ENCODE data around the gene TP53BP2. TPM values are rescaled to one million over a fixed set of nuclear protein-coding genes. Genes with fewer than 3 reads are reported as not detected.

Gene TP53BP2
- total and polyA plus RNA-seq, 2 donors (not counting 3 experiments of a cell fraction or from before 2014, with no cell fraction given): 21.9 to 51.9 TPM

- no peaks in the 10 kb centered on the region for H3K9me1 ChIP-seq (replicated peaks; ENCODE audit: control insufficient read depth, extremely low read depth, insufficient read depth, low read length)
- no peaks in the 10 kb centered on the region for H3K27me3 ChIP-seq (ENCODE audit: control insufficient read depth in 2 of 2, insufficient read depth in 2 of 2, low read length in 2 of 2)
- FAIRE-seq: no peak
- POLR2A ChIA-PET: no interaction called here
- TF ChIP-seq CTCF (IDR thresholded peaks at IDR 0.05; ENCODE audit: extremely low read depth in 1 of 2, insufficient read depth in 1 of 2, low read depth in 1 of 2, low read length in 2 of 2): no peak
- no peak for TF ChIP-seq JUN (IDR thresholded peaks at IDR 0.05; ENCODE audit: borderline replicate concordance, insufficient read depth, insufficient read length, low read depth)
- TF ChIP-seq MAX (IDR thresholded peaks at IDR 0.05; ENCODE audit: insufficient read depth, insufficient read length): no peak
- no peak for TF ChIP-seq MYC (IDR thresholded peaks at IDR 0.05; ENCODE audit: low read depth, low read length)
- TF ChIP-seq GATA2 (IDR thresholded peaks at IDR 0.05; ENCODE audit: insufficient read depth, insufficient read length, low read depth, low read length): no peak
- no peak for TF ChIP-seq POLR2AphosphoS5 (IDR thresholded peaks at IDR 0.05; ENCODE audit: insufficient read depth, low read depth, low read length)
- TF ChIP-seq POLR2A (IDR thresholded peaks at IDR 0.05; ENCODE audit: low read depth, low read length): no peak
- no peak for TF ChIP-seq FOS (IDR thresholded peaks at IDR 0.05; ENCODE audit: borderline replicate concordance, insufficient read depth, low read length)
- TF ChIP-seq EZH2 (IDR thresholded peaks at IDR 0.05; ENCODE audit: borderline replicate concordance, low read depth, low read length, severe bottlenecking): no peak
- no peaks in the 10 kb centered on the region for H3K9me3 ChIP-seq (replicated peaks; ENCODE audit: control insufficient read depth, insufficient read depth, low read length)
- CTCF ChIA-PET: interaction anchor here (0.9 to 2.5 kb wide), 3 partner anchors 8 to 49 kb away, joined by 3 to 9 read pairs (median 4); no protein-coding TSS in a partner anchor
- no TSS peak for BruUV-seq (replicated peaks)
- H3K9ac ChIP-seq (replicated peaks; ENCODE audit: extremely low read depth, insufficient read depth, low read length): no peak overlapping the region
- intact Hi-C loops (cut with micrococcal nuclease): no loop called here
- H2AFZ ChIP-seq (ENCODE audit: low read depth, low read length): no peak overlapping the region
- peaks cover 15 to 51% of the 10 kb centered on the region in 2 experiments for H3K36me3 ChIP-seq (ENCODE audit: control insufficient read depth in 2 of 2, extremely low read depth in 1 of 2, insufficient read depth in 2 of 2, low read length in 2 of 2)
- no peak overlapping the region for H3K4me3 ChIP-seq (replicated peaks in 1 of 3; ENCODE audit: insufficient read depth in 1 of 3, low read depth in 1 of 3, low read length in 3 of 3)
- no peaks in the 10 kb centered on the region for H4K20me1 ChIP-seq (replicated peaks; ENCODE audit: control insufficient read depth, extremely low read depth, insufficient read depth, low read length)
- H3K4me1 ChIP-seq (ENCODE audit: control insufficient read depth, extremely low read depth, insufficient read depth, low read length): no peaks in the 10 kb centered on the region
- peaks cover 2% of the 10 kb centered on the region for H3K79me2 ChIP-seq (ENCODE audit: control insufficient read depth, insufficient read depth, low read length)
- DNase-seq (ENCODE audit: low read depth, low spot score): no peak
- H3K4me2 ChIP-seq (ENCODE audit: insufficient read depth, low read length): no peak overlapping the region
- dilution Hi-C loops (cut with MboI; ENCODE audit: extremely low pct_ligation_motif_present, low sequenced_read_pairs): no loop called here
- no peak overlapping the region for H3K27ac ChIP-seq (ENCODE audit: insufficient read depth, low read depth, low read length)
Measured at GRCh38 chr1:223756806-223757700, 88.7 kb downstream of the TP53BP2 start.
